Smooth muscle cell (in vitro differentiated cells): ENCODE results near the gene LRRC37A. TPM values are rescaled to one million over a fixed set of nuclear protein-coding genes. Genes with fewer than 3 reads are reported as not detected.
"Not testable (repeated sequence)": the region's sequence is repeated elsewhere in the genome, so short reads cannot be mapped to it uniquely, and the experiment has no call there.

Source experiments
- DNase-seq: peaks from one replicate; lab custom pipeline; 2025; ENCODE audit not compliant: unreplicated experiment; lab: John Stamatoyannopoulos, UW
- H2AFZ ChIP-seq: fragments of 200-600 bp; sonication (generic); 2 replicates; pipeline ENCODE4 v1.6.0; 2016; ENCODE audit warnings: antibody characterized with exemption, low read depth, mild to moderate bottlenecking
- H3F3A ChIP-seq: fragments of 200-600 bp; sonication (generic); 2 replicates; pipeline ENCODE4 v1.6.0; 2017; ENCODE audit warnings: antibody characterized with exemption, low read depth
- H3K27ac ChIP-seq: fragments of 200-600 bp; sonication (generic); 2 replicates; pipeline ENCODE4 v1.5.1; 2016; ENCODE audit warnings: low read depth, mild to moderate bottlenecking
- H3K27me3 ChIP-seq: fragments of 200-600 bp; sonication (generic); 2 replicates; pipeline ENCODE4 v1.6.1; 2016; ENCODE audit warnings: low read depth, mild to moderate bottlenecking
- H3K36me3 ChIP-seq: fragments of 200-600 bp; sonication (generic); 2 replicates; pipeline ENCODE4 v1.5.1; 2016; ENCODE audit warnings: low read depth
- H3K4me1 ChIP-seq: fragments of 200-600 bp; sonication (generic); 2 replicates; pipeline ENCODE4 v1.5.1; 2016; ENCODE audit warnings: low read depth
- H3K4me2 ChIP-seq: fragments of 200-600 bp; sonication (generic); 2 replicates; pipeline ENCODE4 v1.6.0; 2016; ENCODE audit warnings: mild to moderate bottlenecking
- H3K4me3 ChIP-seq: fragments of 200-600 bp; sonication (generic); 2 replicates; pipeline ENCODE4 v1.5.1; 2016; ENCODE audit warnings: mild to moderate bottlenecking
- H3K79me2 ChIP-seq: fragments of 200-600 bp; sonication (generic); 2 replicates; pipeline ENCODE4 v1.6.0; 2016; ENCODE audit warnings: low read depth, mild to moderate bottlenecking
- H3K9ac ChIP-seq: fragments of 200-600 bp; sonication (generic); 2 replicates; pipeline ENCODE4 v1.6.0; 2016; ENCODE audit warnings: low read depth
- H3K9me3 ChIP-seq: fragments of 200-600 bp; sonication (generic); replicated peaks from 2 replicates; pipeline ENCODE4 v1.5.1; 2016; ENCODE audit warnings: low read depth
- H4K20me1 ChIP-seq: fragments of 200-600 bp; sonication (generic); 2 replicates; pipeline ENCODE4 v1.6.0; 2016; ENCODE audit warnings: low read depth
- CTCF ChIP-seq: fragments of 200-600 bp; sonication (generic); IDR thresholded peaks from 2 replicates; pipeline ENCODE4 v1.5.1; 2017; ENCODE audit warnings: borderline replicate concordance, mild to moderate bottlenecking, antibody characterized with exemption; ENCODE audit not compliant: insufficient read depth, poor library complexity, severe bottlenecking
- WGBS: methylation state at CpG from one replicate; pipeline ENCODE4 v1.1.7; 2016; ENCODE audit warnings: low lambda C conversion rate; 5-methylcytosine and 5-hydroxymethylcytosine counted together
- polyA plus RNA-seq: library from polyadenylated mRNA; unstranded; fragments of >200 nt; fragmentation: Nextera tagmentation; extraction: Ambion mirVana; gene quantifications from 2 replicates; pipeline ENCODE4 v1.2.1, GENCODE V29; 2016
- total RNA-seq: library from RNA; depleted of rRNA; stranded (reverse); fragments of >200 nt; gene quantifications from 2 replicates; pipeline ENCODE4 v1.2.3, GENCODE V29; 2014

The LRRC37A gene
- total and polyA plus RNA-seq, 2 experiments from 2014 or later = 0.46 to 0.99 TPM

DNA sequence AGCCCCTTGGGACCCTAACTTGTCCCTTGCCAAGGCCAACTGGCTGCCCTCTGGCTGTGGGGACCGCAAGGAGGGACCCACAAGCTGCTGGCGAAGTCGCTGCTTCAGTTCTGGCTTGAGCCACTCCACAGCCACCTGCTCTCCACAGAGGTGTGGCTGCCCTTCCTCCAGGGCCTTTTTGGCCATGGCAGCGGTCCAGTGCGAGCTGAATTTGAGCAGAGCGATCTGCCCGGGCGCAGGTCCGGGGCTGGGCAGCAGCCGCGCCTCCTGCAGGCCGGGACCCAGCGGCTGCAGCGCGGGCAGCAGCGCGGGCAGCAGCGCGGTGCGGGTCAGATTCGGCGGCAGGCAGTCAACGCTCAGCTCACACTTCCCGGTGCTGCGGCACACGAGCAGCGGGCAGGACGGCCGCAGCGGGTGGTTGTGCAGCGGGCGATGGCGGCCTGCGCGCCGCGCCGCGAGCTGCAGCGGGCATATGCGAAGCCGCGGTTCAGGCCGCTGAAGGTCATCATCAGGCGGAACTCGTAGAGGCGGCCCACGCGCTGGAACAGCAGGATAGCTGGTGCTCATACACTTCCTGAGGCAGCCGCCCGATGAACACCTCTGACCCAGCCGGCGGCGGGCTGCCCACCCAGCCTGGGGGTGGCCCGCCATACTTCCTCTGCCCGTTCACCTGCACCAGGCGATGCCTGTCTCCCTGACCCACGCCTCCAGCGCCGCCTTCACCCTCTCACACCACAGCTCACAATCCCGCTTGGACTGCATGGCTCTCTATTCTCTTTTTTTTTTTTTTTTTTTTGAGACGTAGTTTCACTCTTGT is 34.9 kb upstream of the LRRC37A start:
- H4K20me1 ChIP-seq, H3K9ac ChIP-seq, H3K36me3 ChIP-seq, DNase-seq, H3K79me2 ChIP-seq, H3K27ac ChIP-seq, H3K27me3 ChIP-seq, H3K9me3 ChIP-seq, H3K4me1 ChIP-seq, H2AFZ ChIP-seq: not testable (repeated sequence)
- WGBS = 20% methylated on average over 51 of the region's 62 CpGs
- H3F3A ChIP-seq = peaks cover 18% of the 10 kb centered on the region
- peak overlapping the region; percentile 93 for H3K4me2 ChIP-seq
- TF ChIP-seq CTCF = peak; percentile 21
- H3K4me3 ChIP-seq = peak overlapping the region; percentile 54

GRCh38 chr17:46262271-46262670 is 32.7 kb upstream of the LRRC37A start:
- Histone ChIP-seq H3K9ac (no peak overlapping the region), H2AFZ (no peak overlapping the region), H3K79me2 (no peaks in the 10 kb centered on the region), H3F3A (peaks cover 23% of the 10 kb centered on the region), H3K4me2 (no peak overlapping the region), H3K27me3 (peaks cover 9% of the 10 kb centered on the region), H3K4me1 (peaks cover 5% of the 10 kb centered on the region), H3K36me3 (no peaks in the 10 kb centered on the region), H4K20me1 (no peaks in the 10 kb centered on the region), H3K9me3 (no peaks in the 10 kb centered on the region), H3K27ac (peak overlapping the region; percentile 58), H3K4me3 (no peak overlapping the region)
- no peak for DNase-seq
- no peak for TF ChIP-seq CTCF
- 57% methylated on average over 8 of the region's 8 CpGs for WGBS

DNA sequence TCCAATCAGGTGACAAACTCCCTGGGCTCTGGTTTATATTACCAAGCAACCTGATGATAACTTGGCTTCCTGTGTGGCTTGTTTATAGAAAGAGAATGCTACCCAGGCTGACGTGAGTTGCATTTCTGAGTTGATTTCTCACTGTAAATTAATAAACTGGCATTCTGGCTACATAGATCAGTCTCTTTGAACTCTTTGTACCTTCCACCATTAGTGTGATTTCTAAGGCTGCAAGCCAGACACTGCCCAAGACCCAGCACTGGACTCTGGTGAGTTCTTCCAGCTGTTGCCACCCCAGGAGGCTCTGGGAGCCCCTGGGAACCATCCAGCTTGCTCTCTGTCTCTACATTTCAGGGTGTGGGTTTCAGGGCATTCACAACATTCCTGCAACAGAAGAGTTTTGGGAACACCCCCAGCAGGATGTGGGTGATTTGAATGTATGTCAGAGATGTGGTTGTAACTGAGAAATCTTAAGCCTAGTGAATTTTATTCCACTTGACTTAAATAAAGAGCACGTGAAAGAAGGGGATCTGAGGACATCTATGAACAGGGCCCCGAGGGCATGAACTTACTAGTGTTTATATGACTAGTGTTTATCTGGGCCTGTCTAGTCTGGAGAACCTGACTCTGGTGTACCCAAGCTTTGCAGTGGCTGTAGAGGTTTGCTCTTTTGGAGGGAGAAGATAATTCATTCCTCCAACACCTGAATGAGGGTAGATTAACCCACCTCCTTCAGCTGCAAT is 30.3 kb upstream of the LRRC37A start:
- 18% methylated on average over 3 of the region's 3 CpGs for WGBS
- H3F3A ChIP-seq = peaks cover 23% of the 10 kb centered on the region
- H3K27ac ChIP-seq = peak overlapping the region; percentile 67
- H2AFZ ChIP-seq = no peak overlapping the region
- TF ChIP-seq CTCF = no peak
- DNase-seq = no peak
- no peaks in the 10 kb centered on the region for H4K20me1 ChIP-seq
- H3K79me2 ChIP-seq = no peaks in the 10 kb centered on the region
- peak overlapping the region; percentile 5 for H3K9ac ChIP-seq
- H3K4me1 ChIP-seq = peaks cover 5% of the 10 kb centered on the region
- H3K4me3 ChIP-seq = no peak overlapping the region
- H3K4me2 ChIP-seq = peak overlapping the region; percentile 63
- no peaks in the 10 kb centered on the region for H3K36me3 ChIP-seq
- no peaks in the 10 kb centered on the region for H3K9me3 ChIP-seq
- H3K27me3 ChIP-seq = peaks cover 25% of the 10 kb centered on the region

DNA sequence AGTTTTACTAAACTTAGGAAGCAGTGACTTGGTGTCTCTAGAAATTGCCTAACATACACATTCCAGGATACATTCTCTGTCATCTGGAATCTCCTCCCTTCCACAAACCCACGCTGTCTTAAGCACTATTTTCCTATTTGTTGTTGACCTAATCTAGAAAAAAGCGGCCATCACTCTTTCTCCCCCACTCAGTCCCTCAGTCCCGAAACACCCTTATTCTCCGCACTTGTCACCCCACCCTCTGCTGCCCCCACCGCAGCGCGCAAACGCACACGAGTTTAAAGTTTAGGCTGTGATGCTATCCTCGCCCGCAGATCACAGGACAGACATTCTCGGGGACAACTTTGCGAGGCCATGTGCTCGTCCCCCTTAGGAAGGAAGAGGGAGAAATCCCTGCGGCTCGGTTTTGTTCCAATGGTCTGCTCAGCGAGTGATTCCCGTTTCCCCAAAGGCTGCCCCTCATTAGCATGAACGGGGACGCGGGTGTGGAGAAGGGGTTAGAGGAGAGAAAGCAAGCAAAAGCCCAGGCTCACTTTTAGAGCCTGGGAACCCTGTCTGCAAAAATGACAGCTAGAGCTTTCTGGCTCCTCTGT is 28.8 kb upstream of the LRRC37A start:
- H3K27ac ChIP-seq = peak overlapping the region; percentile 56
- peak overlapping the region; percentile 57 for H3K4me3 ChIP-seq
- H3K27me3 ChIP-seq = peaks cover 20% of the 10 kb centered on the region
- not testable (repeated sequence) for H3K9me3 ChIP-seq, H3K79me2 ChIP-seq, H3K36me3 ChIP-seq, H4K20me1 ChIP-seq, H3K4me1 ChIP-seq
- peak overlapping the region; percentile 56 for H3K9ac ChIP-seq
- H3K4me2 ChIP-seq = peak overlapping the region; percentile 89
- peaks cover 23% of the 10 kb centered on the region for H3F3A ChIP-seq
- peak; percentile 64 for DNase-seq
- WGBS = 5% methylated on average over 21 of the region's 21 CpGs
- peak overlapping the region; percentile 91 for H2AFZ ChIP-seq
